ENCODE measurements around the gene C1orf232. TPM values are rescaled to one million over a fixed set of nuclear protein-coding genes. Genes with fewer than 3 reads are reported as not detected.

Gene C1orf232
- polyA plus RNA-seq, 3 donors from 2014 or later: not detected

DNA sequence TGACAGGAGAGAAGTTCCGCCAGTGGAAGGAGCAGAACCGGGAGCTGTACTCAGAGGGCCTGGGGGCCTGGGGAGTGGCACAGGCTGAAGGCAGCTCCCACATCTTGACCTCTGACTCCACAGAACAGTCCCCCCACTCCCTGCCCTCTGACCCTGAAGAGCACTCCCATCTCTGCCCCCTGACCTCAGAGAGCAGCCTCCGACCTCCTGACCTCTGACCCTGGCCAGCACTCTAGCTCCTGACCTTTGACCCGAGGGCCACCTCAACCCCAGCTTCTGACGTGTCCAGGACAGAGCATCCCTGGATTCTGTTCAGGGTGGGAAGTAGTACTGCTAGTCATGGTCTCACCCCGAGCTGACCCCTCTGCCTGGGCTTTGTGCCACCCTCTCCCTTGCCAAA lies 20.6 kb upstream of the C1orf232 start:
- Mint-ChIP-seq H3K27ac (no peak overlapping the region), H3K27me3 (ENCODE audit: low read depth in 3 of 3) (peaks cover 0 to 6% (median 2%) of the 10 kb centered on the region in 3 donors), H3K36me3 (peaks cover 0 to 7% (median 0%) of the 10 kb centered on the region in 3 donors), H3K4me3 (no peak overlapping the region), H3K4me1 (no peaks in the 10 kb centered on the region), H3K9me3 (no peaks in the 10 kb centered on the region)
- DNase-seq: no peak

DNA sequence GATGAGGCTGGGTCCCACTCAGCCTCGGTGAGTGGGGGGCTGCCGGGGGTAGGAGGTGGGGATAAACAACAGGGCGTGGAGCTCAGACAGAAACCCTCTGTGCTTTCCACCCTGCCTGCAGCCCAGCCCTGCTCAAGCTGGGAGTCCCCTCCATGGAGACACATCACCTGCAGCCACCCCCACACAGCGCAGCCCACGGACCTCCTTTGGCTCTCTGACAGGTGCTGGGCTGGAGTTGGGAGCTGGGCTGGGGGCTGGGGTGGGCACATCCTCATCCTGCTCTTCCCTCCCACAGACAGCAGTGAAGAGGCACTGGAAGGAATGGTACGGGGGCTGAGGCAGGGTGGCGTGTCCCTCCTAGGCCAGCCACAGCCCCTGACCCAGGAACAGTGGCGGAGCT lies 19.7 kb upstream of the C1orf232 start:
- peaks cover 0 to 6% (median 3%) of the 10 kb centered on the region in 3 donors for H3K27me3 Mint-ChIP-seq (ENCODE audit: low read depth in 3 of 3)
- H3K9me3 Mint-ChIP-seq: no peaks in the 10 kb centered on the region
- no peak overlapping the region for H3K27ac Mint-ChIP-seq
- no peak for DNase-seq
- peaks cover 0 to 7% (median 0%) of the 10 kb centered on the region in 3 donors for H3K36me3 Mint-ChIP-seq
- H3K4me1 Mint-ChIP-seq: no peaks in the 10 kb centered on the region
- H3K4me3 Mint-ChIP-seq: no peak overlapping the region

DNA sequence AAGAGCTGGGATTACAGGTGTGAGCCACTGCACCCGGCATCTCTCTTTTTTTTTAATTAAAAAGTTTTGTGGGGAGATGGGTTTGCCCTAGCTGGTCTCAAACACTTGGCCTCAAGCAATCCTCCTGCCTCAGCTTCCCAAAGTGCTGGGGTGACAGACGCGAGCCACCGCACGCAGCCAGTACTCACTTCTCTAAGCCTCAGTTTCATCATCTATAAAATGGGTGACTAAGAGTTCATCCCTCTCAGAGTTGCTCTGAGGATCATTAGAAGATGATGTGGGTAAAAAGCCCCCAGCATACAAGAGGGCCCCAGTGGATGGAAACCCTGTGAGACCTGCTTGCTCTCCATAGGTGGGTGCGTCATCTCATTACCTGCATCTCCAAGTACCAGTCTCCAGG lies 19.1 kb upstream of the C1orf232 start:
- no peak overlapping the region for H3K4me3 Mint-ChIP-seq
- H3K27me3 Mint-ChIP-seq (ENCODE audit: low read depth in 3 of 3): peaks cover 0 to 6% (median 2%) of the 10 kb centered on the region in 3 donors
- peaks cover 0 to 7% (median 0%) of the 10 kb centered on the region in 3 donors for H3K36me3 Mint-ChIP-seq
- no peaks in the 10 kb centered on the region for H3K9me3 Mint-ChIP-seq
- H3K27ac Mint-ChIP-seq: no peak overlapping the region
- no peaks in the 10 kb centered on the region for H3K4me1 Mint-ChIP-seq
- no peak for DNase-seq

DNA sequence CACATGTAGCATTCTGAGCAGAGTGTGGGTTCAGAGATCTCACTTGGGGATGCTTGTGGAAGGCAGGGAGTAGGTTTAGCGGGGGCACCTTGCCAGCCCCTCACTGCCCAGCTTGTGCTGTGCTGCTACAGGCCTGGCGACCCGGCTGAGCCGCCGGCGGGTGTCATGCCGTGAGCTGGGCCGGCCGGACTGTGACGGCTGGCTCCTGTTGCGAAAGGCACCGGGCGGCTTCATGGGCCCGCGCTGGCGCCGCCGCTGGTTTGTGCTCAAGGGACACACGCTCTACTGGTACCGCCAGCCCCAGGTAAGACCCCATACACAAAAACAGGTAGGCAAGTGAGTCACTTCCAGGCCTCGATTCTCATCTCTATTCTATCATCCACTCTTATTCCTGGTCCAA lies 16.1 kb upstream of the C1orf232 start:
- Mint-ChIP-seq H3K4me3 (no peak overlapping the region), H3K27me3 (ENCODE audit: low read depth in 3 of 3) (peaks cover 0 to 2% (median 0%) of the 10 kb centered on the region in 3 donors), H3K4me1 (no peaks in the 10 kb centered on the region), H3K9me3 (no peaks in the 10 kb centered on the region), H3K27ac (no peak overlapping the region), H3K36me3 (peaks cover 0 to 7% (median 0%) of the 10 kb centered on the region in 3 donors)
- no peak for DNase-seq

DNA sequence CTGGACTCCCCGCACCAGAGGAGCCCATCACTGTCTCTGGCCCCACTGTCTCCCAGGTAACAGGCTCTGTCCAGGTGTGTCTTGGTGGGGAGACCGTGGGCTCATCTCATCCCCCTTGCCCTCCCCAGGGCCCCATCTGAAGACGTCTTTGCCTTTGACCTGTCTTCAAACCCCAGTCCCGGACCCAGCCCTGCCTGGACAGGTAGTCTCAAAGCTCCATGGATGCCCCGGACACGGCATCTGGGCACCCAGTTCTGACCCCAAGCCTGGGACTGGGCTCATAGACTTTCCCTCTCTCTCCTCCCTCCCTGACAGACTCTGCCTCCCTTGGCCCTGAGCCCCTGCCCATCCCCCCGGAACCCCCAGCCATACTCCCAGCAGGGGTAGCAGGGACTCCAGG lies 15.3 kb upstream of the C1orf232 start:
- peaks cover 0 to 4% (median 0%) of the 10 kb centered on the region in 3 donors for H3K36me3 Mint-ChIP-seq
- no peak for DNase-seq
- peaks cover 0 to 2% (median 0%) of the 10 kb centered on the region in 3 donors for H3K27me3 Mint-ChIP-seq (ENCODE audit: low read depth in 3 of 3)
- H3K4me1 Mint-ChIP-seq: no peaks in the 10 kb centered on the region
- no peaks in the 10 kb centered on the region for H3K9me3 Mint-ChIP-seq
- H3K27ac Mint-ChIP-seq: no peak overlapping the region
- no peak overlapping the region for H3K4me3 Mint-ChIP-seq

DNA sequence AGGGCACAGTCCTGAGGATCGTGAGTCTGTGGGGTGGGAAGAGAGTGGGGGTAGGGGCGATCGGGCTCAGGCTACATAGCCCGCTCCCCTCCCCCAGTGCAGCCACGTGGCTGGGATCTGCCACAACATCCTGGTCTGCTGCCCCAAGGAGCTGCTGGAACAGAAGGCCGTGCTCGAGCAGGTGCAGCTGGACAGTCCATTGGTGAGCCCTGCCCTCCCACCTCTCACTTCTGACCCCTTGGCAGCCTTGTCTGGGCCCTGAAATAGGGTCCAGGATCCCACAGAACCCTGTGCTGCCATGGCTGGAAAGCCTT lies 13.6 kb upstream of the C1orf232 start:
- Mint-ChIP-seq H3K9me3 (no peaks in the 10 kb centered on the region), H3K27me3 (ENCODE audit: low read depth in 3 of 3) (peaks cover 0 to 2% (median 0%) of the 10 kb centered on the region in 3 donors), H3K27ac (no peak overlapping the region), H3K4me1 (no peaks in the 10 kb centered on the region), H3K36me3 (peaks cover 0 to 4% (median 0%) of the 10 kb centered on the region in 3 donors), H3K4me3 (no peak overlapping the region)
- no peak for DNase-seq

DNA sequence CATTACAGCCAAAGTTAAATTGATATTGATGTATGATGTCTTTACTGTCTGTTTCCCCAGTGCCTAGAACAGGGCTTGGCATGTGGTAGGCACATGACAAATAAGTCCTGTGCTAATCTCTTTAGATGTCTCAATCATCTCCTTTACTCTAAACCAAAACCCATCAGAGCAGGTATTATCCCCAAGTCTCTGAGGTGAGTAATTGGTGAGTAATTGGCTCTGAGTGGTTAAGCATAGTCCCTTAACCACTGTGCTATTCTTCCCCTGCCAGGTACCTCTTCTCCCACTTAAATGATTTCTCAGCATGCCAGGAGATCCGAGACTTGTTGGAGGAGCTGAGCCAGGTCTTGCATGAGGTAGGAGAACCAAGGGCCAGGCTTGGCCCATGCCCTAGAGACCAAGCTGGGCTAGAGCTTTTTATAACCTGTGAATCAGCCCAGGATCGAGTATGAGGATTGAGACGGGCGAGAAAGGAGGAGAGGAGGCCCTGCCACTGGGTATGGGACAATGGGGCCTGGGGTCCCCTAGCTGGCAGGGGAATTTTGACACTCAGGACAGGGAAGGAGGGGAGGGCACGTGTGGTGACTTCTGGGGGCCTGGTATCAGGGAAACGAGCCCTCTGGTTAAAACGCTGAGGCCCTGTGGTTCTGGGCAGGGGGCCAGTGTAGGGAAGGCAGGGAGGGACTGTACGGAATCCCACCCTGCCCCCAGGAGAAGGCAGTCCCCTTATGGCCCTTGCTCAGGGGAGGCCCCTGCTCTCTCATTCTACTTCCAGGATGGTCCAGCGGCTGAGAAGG lies 13.0 kb upstream of the C1orf232 start:
- DNase-seq: no peak
- Mint-ChIP-seq H3K4me3 (no peak overlapping the region), H3K27me3 (ENCODE audit: low read depth in 3 of 3) (peaks cover 0 to 2% (median 0%) of the 10 kb centered on the region in 3 donors), H3K36me3 (peaks cover 0 to 4% (median 0%) of the 10 kb centered on the region in 3 donors), H3K27ac (no peak overlapping the region), H3K9me3 (no peaks in the 10 kb centered on the region), H3K4me1 (no peaks in the 10 kb centered on the region)

DNA sequence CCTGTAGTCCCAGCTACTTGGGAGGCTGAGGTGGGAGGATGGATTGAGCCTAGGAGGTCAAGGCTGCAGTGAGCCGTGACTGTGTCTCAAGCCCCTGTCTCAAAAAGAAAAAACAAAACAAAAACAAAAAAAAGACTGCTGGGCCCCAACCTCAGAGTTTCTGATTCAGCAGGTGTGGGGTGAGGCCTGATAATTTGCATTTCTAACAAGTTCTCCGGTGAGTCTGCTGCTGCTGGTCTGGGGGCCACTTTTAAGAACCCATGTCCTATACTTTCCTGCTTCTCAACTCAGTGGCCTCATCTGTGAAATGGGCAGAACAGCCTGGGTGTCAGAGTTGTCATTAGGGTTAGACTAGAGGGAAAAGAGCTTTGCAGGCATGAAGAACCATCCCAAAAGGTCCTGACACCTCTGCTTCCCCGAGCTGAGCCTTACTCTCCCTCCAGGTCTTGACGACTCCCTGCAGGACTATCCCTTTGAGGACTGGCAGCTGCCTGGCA lies 11.3 kb upstream of the C1orf232 start:
- no peak for DNase-seq
- no peaks in the 10 kb centered on the region for H3K9me3 Mint-ChIP-seq
- no peak overlapping the region for H3K4me3 Mint-ChIP-seq
- H3K36me3 Mint-ChIP-seq: no peaks in the 10 kb centered on the region
- peak overlapping the region in 1 of 6 donors; percentile 17 for H3K27ac Mint-ChIP-seq
- peaks cover 0 to 2% (median 0%) of the 10 kb centered on the region in 3 donors for H3K27me3 Mint-ChIP-seq (ENCODE audit: low read depth in 3 of 3)
- no peaks in the 10 kb centered on the region for H3K4me1 Mint-ChIP-seq

DNA sequence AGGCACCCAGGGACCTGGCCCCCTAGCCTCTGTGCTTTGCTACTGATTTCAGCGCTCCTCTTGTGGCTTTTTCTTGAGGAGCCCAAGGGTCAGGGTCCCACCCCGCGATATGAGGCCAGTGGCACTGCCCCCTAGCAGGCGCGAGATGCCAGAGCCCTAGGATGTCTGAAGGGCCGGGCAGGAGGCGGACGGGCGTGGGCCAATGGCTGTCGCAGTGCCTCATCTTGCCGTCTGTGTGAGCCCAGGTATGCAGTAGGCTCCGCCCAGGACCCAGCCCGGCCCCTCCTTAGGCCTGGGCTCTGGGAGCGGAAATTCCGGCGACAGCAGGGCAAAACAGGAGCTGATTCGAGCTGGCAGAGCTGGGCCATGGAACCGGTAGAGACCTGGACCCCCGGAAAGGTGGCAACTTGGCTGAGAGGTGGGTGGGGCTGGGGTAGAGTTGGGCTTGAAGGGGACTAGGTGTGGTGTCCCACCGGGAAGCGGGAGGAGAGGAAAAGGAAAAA lies 8.5 kb upstream of the C1orf232 start, which contains the start of gene CNKSR1:
Gene CNKSR1, plus strand, starts transcription at position 310 of the 503 bp plus-strand sequence. Its CDS starts 57 bp downstream, at position 367.
- Mint-ChIP-seq H3K9me3 (no peaks in the 10 kb centered on the region), H3K27me3 (ENCODE audit: low read depth in 3 of 3) (peaks cover 0 to 1% (median 0%) of the 10 kb centered on the region in 3 donors), H3K4me1 (no peaks in the 10 kb centered on the region), H3K27ac (no peak within 1 kb of the TSS), H3K36me3 (no peaks in the 10 kb centered on the region), H3K4me3 (no peak within 1 kb of the TSS)
- no peak for DNase-seq

DNA sequence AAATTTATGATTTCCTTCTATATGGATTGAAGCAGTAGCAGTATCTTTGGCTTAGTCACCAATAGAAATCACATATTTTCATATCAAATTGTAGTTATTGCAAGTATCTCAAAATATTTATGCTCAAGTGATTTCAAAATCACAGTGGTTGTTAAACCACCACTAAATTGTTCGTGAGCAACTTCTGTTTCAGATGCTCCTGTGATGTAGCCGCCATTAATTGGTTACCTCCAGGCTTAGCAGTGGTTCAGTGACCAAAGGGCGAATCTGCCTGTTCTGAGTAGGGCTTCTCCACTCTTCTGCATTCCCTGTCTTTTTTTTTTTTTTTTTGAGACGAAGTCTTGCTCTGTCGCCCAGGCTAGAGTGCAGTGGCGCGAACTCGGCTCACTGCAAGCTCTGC lies 6.6 kb upstream of the C1orf232 start:
- Mint-ChIP-seq H3K27ac (no peak overlapping the region), H3K4me1 (peaks cover 3 to 4% of the 10 kb centered on the region in 2 donors), H3K36me3 (no peaks in the 10 kb centered on the region), H3K4me3 (no peak overlapping the region), H3K9me3 (no peaks in the 10 kb centered on the region), H3K27me3 (ENCODE audit: low read depth in 3 of 3) (peaks cover 0 to 1% (median 0%) of the 10 kb centered on the region in 3 donors)
- no peak for DNase-seq

DNA sequence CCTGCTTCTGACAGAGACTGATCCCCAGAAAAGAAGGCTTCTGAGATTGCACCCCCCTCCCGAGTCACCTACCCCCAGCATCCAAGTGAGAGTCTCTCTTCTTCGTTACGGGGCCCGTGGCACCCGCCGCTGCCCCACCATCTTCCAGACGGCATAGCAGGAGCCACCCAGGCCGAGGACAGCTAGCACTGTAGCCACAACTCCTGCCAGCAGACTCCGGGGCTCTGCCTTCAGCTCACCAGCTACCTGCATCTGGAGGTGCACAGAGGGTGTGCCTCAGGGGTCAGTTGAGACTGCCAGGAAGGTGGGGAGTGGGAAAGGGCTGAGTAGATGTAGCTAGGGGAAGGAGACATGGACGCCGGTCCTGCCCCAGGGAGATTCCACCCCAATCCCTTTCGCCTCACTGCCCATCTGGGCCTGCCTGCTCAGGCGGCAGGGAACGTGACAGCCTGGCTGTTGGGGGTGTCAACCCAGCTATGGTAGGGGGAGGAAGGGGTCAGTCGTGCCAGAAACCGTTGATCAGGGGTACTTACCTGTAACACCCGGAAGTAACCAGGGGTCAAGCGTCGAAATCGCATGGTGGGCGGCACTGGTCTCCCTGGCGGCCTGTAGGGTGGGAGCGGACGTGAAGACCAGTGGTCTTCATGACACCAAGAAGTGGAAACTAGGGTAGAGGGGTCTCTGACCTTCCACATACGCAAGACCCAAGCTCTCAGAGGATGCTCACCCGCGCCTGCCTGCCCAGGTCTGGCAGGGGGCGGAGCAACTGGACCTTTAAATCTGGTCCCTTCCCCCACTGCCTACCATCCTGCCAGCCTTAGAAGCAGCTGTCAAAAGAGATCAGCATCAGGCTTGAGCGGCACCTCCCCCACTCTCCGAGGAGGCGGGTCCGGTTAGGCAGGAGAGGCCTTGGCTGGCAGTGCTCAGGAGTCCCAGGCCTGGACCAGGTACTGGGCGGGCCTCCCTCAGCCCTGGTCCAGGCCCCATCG lies 2.6 kb upstream of the C1orf232 start, which contains the start of gene ZNF593OS:
Gene ZNF593OS, minus strand, starts transcription at position 749 of the 989 bp plus-strand sequence. Its CDS starts 171 bp downstream, at position 578.
- H3K27me3 Mint-ChIP-seq (ENCODE audit: low read depth in 3 of 3): peaks cover 0 to 9% (median 0%) of the 10 kb centered on the region in 3 donors
- peaks cover 6 to 11% of the 10 kb centered on the region in 2 donors for H3K4me1 Mint-ChIP-seq
- H3K4me3 Mint-ChIP-seq: peak within 1 kb of the TSS; percentile 55 to 90 (median 85)
- no peaks in the 10 kb centered on the region for H3K9me3 Mint-ChIP-seq
- peak within 1 kb of the TSS in 1 of 6 donors; percentile 64 for H3K27ac Mint-ChIP-seq
- no peaks in the 10 kb centered on the region for H3K36me3 Mint-ChIP-seq
- DNase-seq: no peak

DNA sequence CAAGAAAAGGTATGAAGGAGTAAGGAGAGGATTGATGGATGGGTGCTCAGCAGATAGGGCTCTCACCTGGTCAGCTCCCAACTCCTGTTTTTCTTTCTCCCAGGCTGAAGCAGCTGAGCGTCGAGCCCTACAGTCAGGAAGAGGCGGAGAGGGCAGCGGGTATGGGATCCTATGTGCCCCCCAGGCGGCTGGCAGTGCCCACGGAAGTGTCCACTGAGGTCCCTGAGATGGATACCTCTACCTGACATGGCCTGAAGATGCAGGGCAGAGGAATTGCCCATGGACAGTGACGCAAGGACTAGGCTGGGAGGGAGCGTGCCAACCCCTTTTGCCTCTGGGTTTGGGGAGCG lies 1.7 kb upstream of the C1orf232 start:
- Mint-ChIP-seq H3K4me1 (peaks cover 6 to 11% of the 10 kb centered on the region in 2 donors), H3K36me3 (no peaks in the 10 kb centered on the region), H3K4me3 (peak overlapping the region; percentile 85 to 91 (median 90)), H3K27ac (peak overlapping the region in 5 of 6 donors; percentile 62 to 89 (median 79)), H3K27me3 (ENCODE audit: low read depth in 3 of 3) (peaks cover 0 to 10% (median 2%) of the 10 kb centered on the region in 3 donors), H3K9me3 (no peaks in the 10 kb centered on the region)
- DNase-seq: peak in 1 of 3 donors; percentile 8

DNA sequence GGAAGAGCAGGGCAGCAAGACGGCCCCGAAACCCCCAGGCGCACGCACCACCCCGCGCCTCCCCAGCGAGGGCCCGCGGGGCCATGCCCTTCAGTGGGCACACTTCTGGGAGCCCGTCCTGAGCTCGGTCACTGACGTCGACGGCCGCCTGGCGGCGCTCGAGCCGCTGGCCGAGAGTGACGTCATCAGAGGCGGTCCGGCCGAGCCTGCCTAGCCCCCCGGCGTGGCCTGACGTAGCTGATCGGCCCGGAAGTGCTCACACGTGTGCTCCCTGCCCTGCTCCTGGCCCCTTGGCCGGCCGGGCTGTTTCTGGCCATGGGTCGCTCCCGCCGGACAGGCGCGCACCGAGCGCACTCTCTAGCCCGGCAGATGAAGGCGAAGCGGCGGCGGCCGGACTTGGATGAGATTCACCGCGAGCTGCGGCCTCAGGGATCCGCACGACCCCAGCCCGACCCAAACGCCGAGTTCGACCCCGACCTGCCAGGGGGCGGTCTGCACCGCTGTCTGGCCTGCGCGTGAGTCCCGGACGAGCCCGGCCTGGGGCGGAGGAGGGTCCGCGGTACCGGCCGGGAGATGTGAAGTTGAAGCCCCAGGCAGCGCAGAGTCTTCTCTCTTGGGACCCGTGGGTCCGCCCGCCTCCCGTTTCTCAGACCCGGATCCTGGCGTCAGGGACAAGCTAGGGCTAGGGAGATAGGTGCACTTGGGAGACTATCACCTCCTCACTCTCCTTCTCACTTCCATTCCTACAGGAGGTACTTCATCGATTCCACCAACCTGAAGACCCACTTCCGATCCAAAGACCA lies 1.1 kb upstream of the C1orf232 start, which contains the start of gene ZNF593:
Gene ZNF593, plus strand, starts transcription at position 240 of the 803 bp plus-strand sequence. Its CDS starts 76 bp downstream, at position 316.
- Mint-ChIP-seq H3K27ac (peak within 1 kb of the TSS; percentile 57 to 89 (median 83)), H3K36me3 (no peaks in the 10 kb centered on the region), H3K4me1 (peaks cover 6 to 13% of the 10 kb centered on the region in 2 donors), H3K4me3 (peak within 1 kb of the TSS; percentile 85 to 91 (median 90)), H3K9me3 (no peaks in the 10 kb centered on the region), H3K27me3 (ENCODE audit: low read depth in 3 of 3) (peaks cover 0 to 10% (median 7%) of the 10 kb centered on the region in 3 donors)
- peak; percentile 87 to 90 (median 89) for DNase-seq

Data from immature natural killer cell (primary cell).